ENCODE data around the gene PYGO2.

DNA sequence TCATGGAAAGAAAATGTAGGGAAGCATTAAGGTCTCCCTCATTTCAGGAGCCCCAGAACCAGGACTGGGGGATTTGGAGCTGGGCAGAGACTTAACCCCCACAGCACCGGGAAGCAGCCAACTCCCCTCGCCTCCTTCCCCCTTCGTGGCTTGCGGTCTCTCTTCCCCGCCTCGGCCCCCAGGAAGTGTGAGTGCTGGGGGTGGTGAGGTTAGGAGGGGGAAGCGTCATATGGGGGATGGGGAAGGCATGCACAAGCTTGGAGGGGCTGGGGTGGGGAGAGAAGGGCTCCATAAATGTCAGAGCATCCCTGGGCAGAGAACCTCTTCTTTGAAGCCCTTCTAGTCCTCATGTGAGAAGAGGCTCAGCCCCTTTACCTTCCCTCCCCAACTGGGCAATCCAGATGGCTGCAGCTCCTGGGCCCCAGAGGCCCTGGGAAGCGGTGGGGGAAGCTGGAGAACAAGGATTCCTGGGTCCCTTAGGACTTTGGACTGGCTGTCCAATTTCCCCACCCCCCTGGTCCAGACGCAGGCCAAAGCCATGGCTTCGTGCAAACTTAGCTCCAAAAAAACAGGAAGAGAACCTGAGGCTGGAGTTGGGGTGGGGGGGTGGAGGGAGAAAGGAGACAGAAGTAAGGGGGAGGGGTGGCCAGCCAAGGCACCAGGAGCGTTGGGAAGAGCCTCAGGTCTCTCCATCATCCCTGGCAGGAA, 48.8 kb upstream of the PYGO2 start:
- TF ChIP-seq POLR2A (IDR thresholded peaks at IDR 0.05), result no peak
- TF ChIP-seq, protein P1, sequence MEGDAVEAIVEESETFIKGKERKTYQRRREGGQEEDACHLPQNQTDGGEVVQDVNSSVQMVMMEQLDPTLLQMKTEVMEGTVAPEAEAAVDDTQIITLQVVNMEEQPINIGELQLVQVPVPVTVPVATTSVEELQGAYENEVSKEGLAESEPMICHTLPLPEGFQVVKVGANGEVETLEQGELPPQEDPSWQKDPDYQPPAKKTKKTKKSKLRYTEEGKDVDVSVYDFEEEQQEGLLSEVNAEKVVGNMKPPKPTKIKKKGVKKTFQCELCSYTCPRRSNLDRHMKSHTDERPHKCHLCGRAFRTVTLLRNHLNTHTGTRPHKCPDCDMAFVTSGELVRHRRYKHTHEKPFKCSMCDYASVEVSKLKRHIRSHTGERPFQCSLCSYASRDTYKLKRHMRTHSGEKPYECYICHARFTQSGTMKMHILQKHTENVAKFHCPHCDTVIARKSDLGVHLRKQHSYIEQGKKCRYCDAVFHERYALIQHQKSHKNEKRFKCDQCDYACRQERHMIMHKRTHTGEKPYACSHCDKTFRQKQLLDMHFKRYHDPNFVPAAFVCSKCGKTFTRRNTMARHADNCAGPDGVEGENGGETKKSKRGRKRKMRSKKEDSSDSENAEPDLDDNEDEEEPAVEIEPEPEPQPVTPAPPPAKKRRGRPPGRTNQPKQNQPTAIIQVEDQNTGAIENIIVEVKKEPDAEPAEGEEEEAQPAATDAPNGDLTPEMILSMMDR (IDR thresholded peaks at IDR 0.05), result no peak

All from prostate gland (tissue), 2 donors.